ENCODE results near the gene ITGAX. TPM values are rescaled to one million over a fixed set of nuclear protein-coding genes. Genes with fewer than 3 reads are reported as not detected.

The ITGAX gene
- total and polyA plus RNA-seq, 2 experiments from 2014 or later, result 0.50 to 0.60 TPM

DNA sequence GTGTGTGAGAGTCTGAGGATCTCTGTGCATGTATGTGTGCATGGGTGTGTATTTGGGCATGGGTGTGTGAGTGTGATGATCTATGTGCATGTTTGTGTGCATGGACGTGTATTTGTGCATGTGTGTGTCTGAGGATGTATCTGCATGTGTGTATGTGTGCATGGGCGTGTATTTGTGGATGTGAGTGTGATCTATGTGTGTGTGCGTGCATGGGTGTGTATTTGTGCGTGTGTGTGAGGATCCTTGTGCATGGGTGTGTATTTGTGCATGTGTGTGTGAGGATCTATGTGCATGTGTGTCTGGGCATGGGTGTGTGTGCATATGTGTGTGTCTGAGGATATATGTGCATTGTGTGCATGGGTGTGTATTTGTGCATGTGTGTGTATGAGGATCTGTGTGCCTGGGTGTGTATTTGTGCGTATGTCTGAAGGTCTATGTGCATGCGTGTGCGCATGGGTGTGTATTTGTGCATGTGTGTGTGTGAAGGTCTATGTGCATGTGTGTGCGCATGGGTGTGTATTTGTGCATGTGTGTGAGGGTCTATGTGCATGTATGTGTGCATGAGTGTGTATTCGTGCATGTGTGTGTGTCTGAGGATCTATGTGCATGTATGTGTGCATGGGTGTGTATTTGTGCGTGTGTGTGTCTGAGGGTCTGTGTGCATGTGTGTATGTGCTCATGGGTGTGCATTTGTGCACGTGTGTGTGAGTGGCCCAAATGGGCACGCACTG lies 26.5 kb upstream of the ITGAX start:
- TF ChIP-seq EZH2phosphoT487 (IDR thresholded peaks at IDR 0.05; ENCODE audit: low read depth, severe bottlenecking, unreplicated experiment) (no peak), EZH2 (IDR thresholded peaks at IDR 0.05; ENCODE audit: borderline replicate concordance) (no peak)
- TF ChIP-seq, protein P1, sequence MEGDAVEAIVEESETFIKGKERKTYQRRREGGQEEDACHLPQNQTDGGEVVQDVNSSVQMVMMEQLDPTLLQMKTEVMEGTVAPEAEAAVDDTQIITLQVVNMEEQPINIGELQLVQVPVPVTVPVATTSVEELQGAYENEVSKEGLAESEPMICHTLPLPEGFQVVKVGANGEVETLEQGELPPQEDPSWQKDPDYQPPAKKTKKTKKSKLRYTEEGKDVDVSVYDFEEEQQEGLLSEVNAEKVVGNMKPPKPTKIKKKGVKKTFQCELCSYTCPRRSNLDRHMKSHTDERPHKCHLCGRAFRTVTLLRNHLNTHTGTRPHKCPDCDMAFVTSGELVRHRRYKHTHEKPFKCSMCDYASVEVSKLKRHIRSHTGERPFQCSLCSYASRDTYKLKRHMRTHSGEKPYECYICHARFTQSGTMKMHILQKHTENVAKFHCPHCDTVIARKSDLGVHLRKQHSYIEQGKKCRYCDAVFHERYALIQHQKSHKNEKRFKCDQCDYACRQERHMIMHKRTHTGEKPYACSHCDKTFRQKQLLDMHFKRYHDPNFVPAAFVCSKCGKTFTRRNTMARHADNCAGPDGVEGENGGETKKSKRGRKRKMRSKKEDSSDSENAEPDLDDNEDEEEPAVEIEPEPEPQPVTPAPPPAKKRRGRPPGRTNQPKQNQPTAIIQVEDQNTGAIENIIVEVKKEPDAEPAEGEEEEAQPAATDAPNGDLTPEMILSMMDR (IDR thresholded peaks at IDR 0.05; ENCODE audit: poor library complexity), result no peak
- H3K79me2 ChIP-seq, result no peaks in the 10 kb centered on the region
- H3K4me1 ChIP-seq (ENCODE audit: insufficient read depth), result no peaks in the 10 kb centered on the region
- H3K36me3 ChIP-seq (replicated peaks; ENCODE audit: insufficient read depth, low read depth), result no peaks in the 10 kb centered on the region
- no peaks in the 10 kb centered on the region for H3K9me2 ChIP-seq (replicated peaks; ENCODE audit: insufficient read depth)
- H3K4me2 ChIP-seq, result no peak overlapping the region
- no peak overlapping the region for H3K27ac ChIP-seq
- no peak overlapping the region for H2AFZ ChIP-seq
- no peaks in the 10 kb centered on the region for H4K20me1 ChIP-seq (ENCODE audit: insufficient read depth, poor library complexity, severe bottlenecking)
- WGBS (ENCODE audit: low lambda C conversion rate, missing lambda C conversion rate), result 73% methylated on average over 12 of the region's 12 CpGs
- H3K4me3 ChIP-seq, result no peak overlapping the region
- DNase-seq (ENCODE audit: low spot score), result no peak
- no peaks in the 10 kb centered on the region for H3K9me3 ChIP-seq (ENCODE audit: low read depth)
- peaks cover 45% of the 10 kb centered on the region for H3K27me3 ChIP-seq

DNA sequence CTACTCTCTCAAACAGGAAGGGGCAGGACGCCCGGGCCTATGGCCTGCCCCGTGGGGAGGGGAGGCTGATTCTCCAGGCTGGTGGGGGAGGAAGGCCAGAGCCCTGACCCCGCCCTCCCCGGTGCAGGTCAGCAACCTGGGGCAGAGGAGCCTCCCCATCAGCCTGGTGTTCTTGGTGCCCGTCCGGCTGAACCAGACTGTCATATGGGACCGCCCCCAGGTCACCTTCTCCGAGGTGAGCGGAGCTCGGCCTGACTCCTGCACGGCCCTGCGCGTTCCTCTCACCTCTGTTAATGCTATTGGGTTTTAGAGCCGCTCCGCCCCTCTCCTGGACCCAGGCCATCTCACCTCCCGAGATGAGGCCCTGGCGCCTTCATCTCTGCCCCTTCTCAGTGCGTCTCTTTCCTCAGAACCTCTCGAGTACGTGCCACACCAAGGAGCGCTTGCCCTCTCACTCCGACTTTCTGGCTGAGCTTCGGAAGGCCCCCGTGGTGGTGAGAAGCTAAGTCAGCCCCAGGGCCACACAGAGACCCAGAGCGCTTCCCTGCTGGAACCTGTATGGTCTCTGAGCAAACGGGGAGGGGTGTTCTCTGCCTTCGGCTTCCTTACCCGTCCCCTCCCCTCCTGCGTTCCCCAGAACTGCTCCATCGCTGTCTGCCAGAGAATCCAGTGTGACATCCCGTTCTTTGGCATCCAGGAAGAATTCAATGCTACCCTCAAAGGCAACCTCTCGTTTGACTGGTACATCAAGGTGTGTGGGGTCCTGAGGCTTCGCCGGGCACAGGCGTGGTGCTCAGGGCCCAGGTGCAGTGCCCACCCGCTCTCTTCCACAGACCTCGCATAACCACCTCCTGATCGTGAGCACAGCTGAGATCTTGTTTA lies 25.1 kb upstream of the ITGAX start:
- no peak for TF ChIP-seq EZH2 (IDR thresholded peaks at IDR 0.05; ENCODE audit: borderline replicate concordance)
- TF ChIP-seq, protein P1 (IDR thresholded peaks at IDR 0.05; ENCODE audit: poor library complexity), result no peak
- no peak for TF ChIP-seq EZH2phosphoT487 (IDR thresholded peaks at IDR 0.05; ENCODE audit: low read depth, severe bottlenecking, unreplicated experiment)
- Histone ChIP-seq H4K20me1 (ENCODE audit: insufficient read depth, poor library complexity, severe bottlenecking) (no peaks in the 10 kb centered on the region), H3K9me2 (replicated peaks; ENCODE audit: insufficient read depth) (no peaks in the 10 kb centered on the region), H2AFZ (no peak overlapping the region), H3K36me3 (replicated peaks; ENCODE audit: insufficient read depth, low read depth) (no peaks in the 10 kb centered on the region), H3K4me1 (ENCODE audit: insufficient read depth) (no peaks in the 10 kb centered on the region), H3K27me3 (peaks cover 45% of the 10 kb centered on the region), H3K4me2 (no peak overlapping the region), H3K9me3 (ENCODE audit: low read depth) (no peaks in the 10 kb centered on the region), H3K27ac (no peak overlapping the region), H3K79me2 (no peaks in the 10 kb centered on the region), H3K4me3 (no peak overlapping the region)
- WGBS (ENCODE audit: low lambda C conversion rate, missing lambda C conversion rate), result 55% methylated on average over 37 of the region's 39 CpGs
- DNase-seq (ENCODE audit: low spot score), result no peak

DNA sequence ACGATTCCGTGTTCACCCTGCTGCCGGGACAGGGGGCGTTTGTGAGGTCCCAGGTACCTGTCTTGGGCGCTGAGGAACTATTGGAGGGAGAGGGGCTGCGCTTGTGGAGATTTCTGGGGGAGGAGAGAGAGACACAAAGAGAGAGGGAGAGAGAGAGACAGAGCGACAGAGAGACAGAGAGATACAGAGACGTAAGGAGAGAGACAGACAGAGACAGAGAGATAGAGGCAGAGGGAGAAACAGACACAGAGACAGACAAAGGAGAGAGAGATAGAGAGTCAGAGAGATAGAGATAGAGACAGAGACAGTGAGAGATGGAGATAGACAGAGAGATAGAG lies 24.5 kb upstream of the ITGAX start:
- WGBS (ENCODE audit: low lambda C conversion rate, missing lambda C conversion rate), result 55% methylated on average over 7 of the region's 8 CpGs
- TF ChIP-seq EZH2phosphoT487 (IDR thresholded peaks at IDR 0.05; ENCODE audit: low read depth, severe bottlenecking, unreplicated experiment) (no peak), EZH2 (IDR thresholded peaks at IDR 0.05; ENCODE audit: borderline replicate concordance) (no peak)
- TF ChIP-seq, protein P1 (IDR thresholded peaks at IDR 0.05; ENCODE audit: poor library complexity), result no peak
- Histone ChIP-seq H3K9me2 (replicated peaks; ENCODE audit: insufficient read depth) (no peaks in the 10 kb centered on the region), H3K4me2 (no peak overlapping the region), H2AFZ (no peak overlapping the region), H3K4me3 (no peak overlapping the region), H3K79me2 (no peaks in the 10 kb centered on the region), H3K27me3 (peaks cover 45% of the 10 kb centered on the region), H3K9me3 (ENCODE audit: low read depth) (no peaks in the 10 kb centered on the region), H3K4me1 (ENCODE audit: insufficient read depth) (no peaks in the 10 kb centered on the region), H4K20me1 (ENCODE audit: insufficient read depth, poor library complexity, severe bottlenecking) (no peaks in the 10 kb centered on the region), H3K36me3 (replicated peaks; ENCODE audit: insufficient read depth, low read depth) (no peaks in the 10 kb centered on the region), H3K27ac (no peak overlapping the region)
- no peak for DNase-seq (ENCODE audit: low spot score)
